Measurements from ENCODE around the gene PLPP3. TPM values are rescaled to one million over a fixed set of nuclear protein-coding genes. Genes with fewer than 3 reads are reported as not detected.
"Not testable (repeated sequence)": the region's sequence is repeated elsewhere in the genome, so short reads cannot be mapped to it uniquely, and the experiment has no call there.

PLPP3 gene
- 100 to 1,000 TPM; 112 to 129 (median 120) TPM for polyA plus RNA-seq (ENCODE audit: insufficient read depth in 1 of 5, insufficient read length in 5 of 5, low replicate concordance in 1 of 5)
- long read RNA-seq, donor 1, transcript PLPP3-202 (2 exons, 2,039 nt) = minor isoform, 25 of 65 reads
- long read RNA-seq, donor 1, transcript PLPP3-201 (6 exons, 3,292 nt) = major isoform, 29 of 65 reads
- long read RNA-seq, donor 1, partial matches to known transcripts = 11 of 65 reads
- long read RNA-seq, donor 1, other reads (novel, unspliced or antisense) = 0 of 65 reads
- long read RNA-seq, donor 2, transcript PLPP3-201 (6 exons, 3,292 nt) = major isoform, 20 of 25 reads
- long read RNA-seq, donor 2, transcript PLPP3-202 (2 exons, 2,039 nt) = minor isoform, 5 of 25 reads
- long read RNA-seq, donor 2, partial matches to known transcripts = 0 of 25 reads
- long read RNA-seq, donor 2, other reads (novel, unspliced or antisense) = 0 of 25 reads
- long read RNA-seq, donor 3, transcript PLPP3-201 (6 exons, 3,292 nt) = major isoform, 20 of 40 reads
- long read RNA-seq, donor 3, transcript PLPP3-202 (2 exons, 2,039 nt) = minor isoform, 14 of 40 reads
- long read RNA-seq, donor 3, partial matches to known transcripts = 6 of 40 reads
- long read RNA-seq, donor 3, other reads (novel, unspliced or antisense) = 0 of 40 reads
- long read RNA-seq, donor 4, transcript PLPP3-202 (2 exons, 2,039 nt) = minor isoform, 7 of 62 reads
- long read RNA-seq, donor 4, transcript PLPP3-201 (6 exons, 3,292 nt) = major isoform, 18 of 62 reads
- long read RNA-seq, donor 4, partial matches to known transcripts = 37 of 62 reads
- long read RNA-seq, donor 4, other reads (novel, unspliced or antisense) = 0 of 62 reads
- long read RNA-seq, donor 5, transcript PLPP3-202 (2 exons, 2,039 nt) = minor isoform, 12 of 48 reads
- long read RNA-seq, donor 5, transcript PLPP3-201 (6 exons, 3,292 nt) = major isoform, 36 of 48 reads
- long read RNA-seq, donor 5, partial matches to known transcripts = 0 of 48 reads
- long read RNA-seq, donor 5, other reads (novel, unspliced or antisense) = 0 of 48 reads
- long read RNA-seq, donor 6, transcript PLPP3-202 (2 exons, 2,039 nt) = minor isoform, 12 of 49 reads
- long read RNA-seq, donor 6, transcript PLPP3-201 (6 exons, 3,292 nt) = major isoform, 37 of 49 reads
- long read RNA-seq, donor 6, partial matches to known transcripts = 0 of 49 reads
- long read RNA-seq, donor 6, other reads (novel, unspliced or antisense) = 0 of 49 reads
- long read RNA-seq, donor 7, transcript PLPP3-201 (6 exons, 3,292 nt) = major isoform, 29 of 34 reads
- long read RNA-seq, donor 7, transcript PLPP3-202 (2 exons, 2,039 nt) = minor isoform, 5 of 34 reads
- long read RNA-seq, donor 7, partial matches to known transcripts = 0 of 34 reads
- long read RNA-seq, donor 7, other reads (novel, unspliced or antisense) = 0 of 34 reads
- long read RNA-seq, donor 8, transcript PLPP3-202 (2 exons, 2,039 nt) = minor isoform, 5 of 14 reads
- long read RNA-seq, donor 8, transcript PLPP3-201 (6 exons, 3,292 nt) = major isoform, 9 of 14 reads
- long read RNA-seq, donor 8, partial matches to known transcripts = 0 of 14 reads
- long read RNA-seq, donor 8, other reads (novel, unspliced or antisense) = 0 of 14 reads

DNA sequence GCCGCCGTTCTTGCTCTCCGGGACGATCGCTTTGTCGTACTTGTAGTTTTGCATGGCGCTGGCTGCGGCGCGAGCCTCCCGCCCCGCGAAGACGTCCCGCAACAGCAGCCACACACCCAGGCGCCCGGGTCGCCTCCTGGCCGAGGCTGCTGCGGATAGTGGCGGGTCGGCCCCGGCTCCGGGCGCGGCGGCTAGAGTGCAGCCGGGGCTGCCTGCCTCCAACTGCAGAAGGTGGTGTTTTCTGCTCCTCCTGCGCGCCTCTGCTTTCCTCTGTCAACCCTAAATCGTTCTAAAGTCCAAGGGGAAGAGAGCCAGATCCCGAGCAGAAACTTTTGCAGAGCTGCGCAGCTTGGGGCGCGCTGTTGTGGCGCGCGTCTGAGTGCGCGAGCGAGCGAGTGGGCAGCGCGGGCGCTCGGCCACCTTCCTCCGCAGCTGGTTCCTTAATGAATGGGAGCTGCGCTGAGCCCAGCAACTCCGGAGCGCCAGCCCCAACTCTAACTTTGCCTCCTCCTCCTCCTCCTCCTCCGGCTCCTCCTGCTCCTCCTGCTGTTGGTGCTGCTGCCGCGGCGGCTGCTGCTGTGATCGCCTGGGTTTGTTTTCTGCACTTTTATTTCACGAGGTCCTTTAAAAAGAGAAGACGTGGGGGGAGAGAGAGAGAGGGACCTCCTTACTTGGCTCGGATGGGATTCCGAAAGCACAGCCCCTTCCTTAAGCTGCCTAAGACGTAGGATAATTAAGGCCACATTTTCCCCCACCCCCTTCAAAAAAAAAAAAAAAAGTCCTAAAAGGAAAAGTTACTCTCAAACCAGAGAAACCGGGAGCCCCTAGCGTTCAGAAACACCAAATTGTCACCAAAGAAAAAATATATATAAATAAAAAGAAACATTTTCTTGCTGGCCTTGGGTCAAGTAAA is at the start of gene PLPP3:
TSS of gene PLPP3 (minus strand) at position 601 of the 913 bp plus-strand sequence. CDS start at position 54, 547 bp downstream.
- DNase-seq = peak; percentile 92 to 95

DNA sequence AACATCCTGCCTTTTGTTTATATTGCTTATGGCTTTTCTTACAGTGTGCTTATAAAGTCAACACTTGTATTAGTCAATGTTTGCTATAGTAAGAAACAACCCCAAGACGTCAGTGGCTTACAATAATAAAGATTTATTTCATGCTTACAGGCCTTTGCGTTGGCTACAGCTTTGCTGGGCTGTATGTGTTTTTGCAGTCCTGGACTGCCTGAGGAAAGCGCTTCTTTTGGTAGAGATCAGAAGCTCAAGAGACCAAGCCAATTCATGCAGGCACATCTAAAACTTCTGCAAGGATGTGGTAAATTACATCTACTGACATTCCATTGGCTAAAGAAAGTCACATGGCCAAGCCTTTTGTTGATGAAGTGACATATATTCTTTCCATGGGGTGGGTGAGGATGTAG is 48.3 kb upstream of the PLPP3 start:
- no peak for DNase-seq

DNA sequence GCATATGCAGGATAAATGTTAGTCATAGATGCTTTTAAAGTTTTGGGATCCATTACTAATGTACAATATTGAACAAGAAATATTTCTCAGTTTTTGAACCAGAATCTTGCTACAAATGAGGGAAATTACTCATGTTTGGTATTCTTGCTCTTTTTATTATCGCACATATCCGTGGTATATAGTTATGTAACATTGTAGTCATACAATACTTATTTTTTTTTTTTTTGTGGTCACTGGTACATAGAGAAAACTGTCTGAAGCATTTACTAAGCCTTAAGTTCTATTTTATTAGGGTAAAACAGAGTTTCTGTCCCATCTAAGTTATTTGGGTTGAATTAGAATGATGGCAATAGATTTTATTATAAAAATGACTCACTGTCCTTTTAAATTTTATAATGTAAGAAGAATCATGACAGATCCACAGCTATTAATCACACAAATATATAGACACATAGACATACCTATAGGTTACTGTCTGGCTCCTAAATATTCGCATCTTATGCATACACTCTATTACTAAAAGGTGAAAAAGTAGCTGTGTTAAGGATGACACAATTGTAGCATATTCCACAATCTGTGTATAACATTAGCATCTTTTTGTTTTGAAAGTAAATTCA is 47.8 kb upstream of the PLPP3 start:
- DNase-seq = no peak

DNA sequence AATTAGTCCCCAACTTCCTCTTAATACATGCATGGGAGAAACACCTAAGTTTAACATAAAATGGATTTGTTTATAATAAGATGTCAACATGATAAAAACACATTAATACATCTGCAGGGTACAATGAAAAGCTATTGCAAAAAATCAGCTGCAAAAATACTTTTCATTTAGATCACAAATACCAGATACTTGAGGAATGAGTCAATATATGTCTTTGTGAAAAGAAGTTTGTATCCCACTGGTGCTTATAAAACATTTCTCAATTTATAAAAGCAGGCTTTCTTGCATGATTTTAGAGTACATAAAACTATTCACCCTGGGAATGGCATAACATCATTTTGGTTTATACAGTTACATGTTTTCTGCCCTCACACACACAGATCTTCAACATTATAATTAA is 47.2 kb upstream of the PLPP3 start:
- no peak for DNase-seq

DNA sequence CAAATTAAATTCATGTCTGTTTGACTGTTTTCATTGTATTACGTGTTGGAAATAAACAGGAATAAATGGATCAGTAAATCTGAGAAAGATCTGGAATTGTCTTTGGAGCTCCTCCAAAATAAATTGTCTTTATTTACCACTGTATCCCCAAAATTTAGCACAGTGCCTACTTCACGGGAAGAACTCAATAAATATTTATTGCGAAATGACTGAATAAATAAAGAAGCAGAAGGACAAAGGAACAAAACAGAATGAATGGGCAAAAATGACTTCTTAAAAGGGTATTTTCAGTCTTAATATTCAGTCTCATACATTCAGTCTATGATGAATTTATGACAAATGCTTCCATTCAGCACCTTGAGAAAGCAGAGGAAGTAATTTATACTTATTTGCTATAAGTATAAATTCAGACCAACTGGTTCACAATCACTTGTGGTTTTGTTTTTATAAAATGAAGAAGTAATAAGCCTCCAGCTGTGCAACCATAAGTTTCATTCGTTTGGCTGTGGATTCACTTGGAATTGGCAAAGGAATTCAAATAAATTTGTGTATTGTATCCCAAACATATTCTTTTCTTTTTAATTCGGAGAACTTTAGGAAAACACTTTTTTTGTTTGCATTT is 46.6 kb upstream of the PLPP3 start:
- DNase-seq = no peak

DNA sequence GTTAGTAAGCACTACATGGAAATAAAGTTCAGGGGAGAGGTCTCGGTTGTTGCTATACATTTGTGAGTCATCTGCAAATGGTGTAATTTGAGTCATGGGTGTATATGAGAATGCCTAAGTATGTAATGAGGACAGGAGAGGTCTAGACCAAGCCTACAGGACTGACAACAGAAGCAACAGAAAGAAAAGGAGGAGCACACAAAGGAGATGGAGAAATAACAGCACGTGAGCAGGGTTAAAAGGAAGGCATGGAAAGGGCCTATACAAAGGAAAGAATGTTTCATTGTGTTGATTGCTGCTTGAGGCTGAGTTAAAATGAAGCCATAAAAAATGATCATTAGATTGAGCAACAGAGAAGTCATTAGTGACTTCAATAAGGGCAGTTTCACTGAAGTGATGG is 37.8 kb upstream of the PLPP3 start:
- DNase-seq = no peak

DNA sequence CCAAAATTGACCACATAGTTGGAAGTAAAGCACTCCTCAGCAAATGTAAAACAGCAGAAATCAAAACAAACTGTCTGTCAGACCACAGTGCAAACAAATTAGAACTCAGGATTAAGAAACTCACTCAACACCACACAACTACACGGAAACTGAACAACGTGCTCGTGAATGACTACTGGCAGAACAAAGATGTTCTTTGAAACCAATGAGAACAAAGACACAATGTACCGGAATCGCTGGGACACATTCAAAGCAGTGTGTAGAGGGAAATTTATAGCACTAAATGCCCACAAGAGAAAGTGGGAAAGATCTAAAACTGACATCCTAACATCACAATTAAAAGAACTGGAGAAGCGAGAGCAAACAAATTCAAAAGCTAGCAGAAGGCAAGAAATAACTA is 31.4 kb upstream of the PLPP3 start:
- not testable (repeated sequence) for DNase-seq

DNA sequence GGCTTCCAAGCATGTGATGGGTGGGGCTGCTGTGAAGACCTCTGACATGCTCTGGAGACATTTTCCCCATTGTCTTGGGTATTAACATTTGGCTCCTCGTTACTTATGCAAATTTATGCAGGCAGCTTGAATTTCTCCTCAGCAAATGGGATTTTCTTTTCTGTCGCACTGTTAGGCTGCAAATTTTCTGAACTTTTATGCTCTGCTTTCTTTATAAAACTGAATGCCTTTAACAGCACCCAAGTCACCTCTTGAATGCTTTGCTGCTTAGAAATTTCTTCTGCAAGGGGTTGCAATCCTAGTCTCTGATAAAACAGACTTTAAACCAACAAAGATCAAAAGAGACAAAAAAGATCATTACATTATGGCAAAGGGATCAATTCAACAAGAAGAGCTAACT is 30.7 kb upstream of the PLPP3 start:
- not testable (repeated sequence) for DNase-seq

DNA sequence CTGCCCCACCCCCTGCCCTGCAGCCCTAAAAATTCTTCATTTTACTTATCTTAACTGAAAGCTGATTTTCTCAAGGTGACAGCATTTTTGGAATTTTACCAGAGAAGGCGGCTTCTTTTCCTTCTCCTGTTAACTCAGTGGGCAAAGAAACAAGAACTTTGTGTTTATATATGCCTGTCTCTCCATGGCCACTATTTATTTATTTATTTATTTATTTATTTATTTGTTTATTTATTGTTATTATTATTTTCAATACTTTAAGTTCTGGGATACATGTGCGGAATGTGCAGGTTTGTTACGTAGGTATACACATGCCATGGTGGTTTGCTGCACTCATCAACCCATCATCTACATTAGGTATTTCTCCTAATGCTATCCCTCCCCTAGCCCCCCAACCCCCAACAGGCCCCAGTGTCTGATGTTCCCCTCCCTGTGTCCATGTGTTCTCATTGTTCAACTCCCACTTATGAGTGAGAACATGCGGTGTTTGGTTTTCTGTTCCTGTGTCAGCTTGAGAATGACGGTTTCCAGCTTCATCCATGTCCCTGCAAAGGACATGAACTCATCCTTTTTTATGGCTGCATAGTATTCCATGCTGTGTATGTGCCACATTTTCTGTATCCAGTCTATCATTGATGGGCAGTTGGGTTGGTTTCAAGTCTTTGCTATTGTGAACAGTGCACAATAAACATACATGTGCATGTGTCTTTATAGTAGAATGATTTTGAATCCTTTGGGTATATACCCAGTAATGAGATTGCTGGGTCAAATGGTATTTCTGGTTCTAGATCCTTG is 16.2 kb upstream of the PLPP3 start:
- not testable (repeated sequence) for DNase-seq

DNA sequence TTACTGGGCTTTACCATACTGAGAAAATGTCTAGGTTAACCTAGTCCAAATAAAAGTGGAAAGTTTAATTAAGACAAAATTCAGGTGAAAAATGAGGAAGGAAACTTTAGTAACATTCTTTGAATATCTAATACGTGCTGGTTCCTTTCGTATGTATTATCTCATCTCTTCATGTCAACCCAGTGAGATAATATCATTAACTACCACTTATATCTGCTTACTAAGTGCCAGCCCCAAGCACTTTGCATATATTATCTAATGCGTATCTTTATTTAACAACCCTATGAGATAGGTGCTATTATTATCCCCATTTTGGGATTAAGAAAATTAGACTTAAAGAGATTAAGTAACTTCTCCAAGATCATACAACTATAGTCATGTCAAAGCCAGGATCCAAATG is 12.5 kb upstream of the PLPP3 start:
- no peak for DNase-seq

DNA sequence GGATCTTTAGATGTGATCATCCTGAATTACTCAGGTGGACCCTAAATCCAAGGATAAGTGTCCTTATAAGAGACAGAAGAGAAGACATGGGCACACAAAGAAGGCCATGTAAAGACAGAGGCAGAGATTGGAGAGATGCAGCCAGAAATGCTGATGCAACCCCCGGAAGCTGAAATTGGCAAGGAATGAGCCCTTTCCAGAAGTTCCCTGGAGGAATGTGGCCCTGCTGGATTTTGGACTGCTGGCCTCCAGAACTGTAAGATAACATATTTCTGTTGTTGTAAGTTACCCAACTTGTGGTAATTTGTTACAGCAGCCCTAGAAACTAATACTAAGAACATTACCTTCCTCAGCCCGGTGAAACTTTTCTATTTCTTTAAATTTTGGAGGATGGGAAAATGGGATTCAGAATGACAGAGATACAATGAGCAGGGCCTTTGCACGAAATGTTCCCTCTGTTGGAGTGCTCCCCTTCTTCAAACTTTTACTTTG is 11.2 kb upstream of the PLPP3 start:
- DNase-seq = no peak

DNA sequence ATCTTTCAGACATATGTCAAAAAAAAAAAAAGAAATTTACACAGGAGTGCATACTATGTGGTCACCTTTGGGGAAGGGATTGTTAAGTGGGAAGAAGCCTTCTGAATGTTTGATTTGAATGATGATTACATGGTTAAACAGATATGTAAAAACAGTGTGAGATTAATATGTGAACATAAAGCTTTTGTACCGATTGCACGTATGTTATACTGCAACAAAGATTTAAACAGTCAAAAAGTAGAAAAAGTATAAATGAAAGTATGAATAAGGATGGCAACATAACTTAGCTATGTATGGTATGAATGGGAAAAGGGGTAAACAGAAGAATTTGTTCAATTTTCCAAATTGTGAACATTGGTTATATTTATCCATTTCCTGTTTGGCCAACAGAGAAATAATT is 10.0 kb upstream of the PLPP3 start:
- DNase-seq = no peak

DNA sequence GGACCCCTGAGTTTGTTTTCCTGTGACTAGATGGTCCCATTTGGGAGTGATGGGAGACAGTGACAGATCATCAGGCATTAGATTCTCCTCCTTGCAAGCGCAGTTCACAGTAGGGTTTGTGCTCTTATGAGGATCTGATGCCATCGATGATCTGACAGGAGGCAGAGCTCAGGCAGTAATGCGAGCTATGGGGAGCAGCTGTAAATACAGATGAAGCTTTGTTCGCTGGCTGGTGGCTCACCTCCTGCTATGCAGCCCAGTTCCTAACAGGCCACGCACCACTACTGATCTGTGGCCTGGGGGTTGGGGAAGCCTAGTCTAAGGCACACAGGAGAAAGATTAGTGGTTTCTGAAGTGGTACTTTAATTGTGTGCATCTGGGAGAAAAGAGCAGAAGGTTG is 7.1 kb upstream of the PLPP3 start:
- no peak for DNase-seq

DNA sequence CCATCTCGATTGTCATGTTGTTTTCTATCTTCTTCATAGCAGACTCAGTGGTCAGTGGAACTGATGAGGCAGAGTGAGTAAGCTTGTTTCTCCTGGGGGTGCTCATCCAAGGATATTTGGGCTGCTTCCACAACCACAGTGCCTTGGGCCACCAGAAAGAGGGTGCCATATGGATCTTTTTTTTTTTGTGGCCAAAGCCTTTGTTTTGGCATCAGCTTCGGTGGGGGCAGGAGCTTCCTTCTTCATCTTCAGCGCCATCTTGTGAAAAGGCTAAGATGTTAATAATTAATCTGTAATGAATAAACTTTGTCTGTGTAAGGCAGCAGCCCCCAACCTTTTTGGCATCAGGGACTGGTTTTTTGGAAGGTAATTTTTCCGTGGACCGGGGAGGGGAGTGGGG is 6.6 kb upstream of the PLPP3 start:
- no peak for DNase-seq

DNA sequence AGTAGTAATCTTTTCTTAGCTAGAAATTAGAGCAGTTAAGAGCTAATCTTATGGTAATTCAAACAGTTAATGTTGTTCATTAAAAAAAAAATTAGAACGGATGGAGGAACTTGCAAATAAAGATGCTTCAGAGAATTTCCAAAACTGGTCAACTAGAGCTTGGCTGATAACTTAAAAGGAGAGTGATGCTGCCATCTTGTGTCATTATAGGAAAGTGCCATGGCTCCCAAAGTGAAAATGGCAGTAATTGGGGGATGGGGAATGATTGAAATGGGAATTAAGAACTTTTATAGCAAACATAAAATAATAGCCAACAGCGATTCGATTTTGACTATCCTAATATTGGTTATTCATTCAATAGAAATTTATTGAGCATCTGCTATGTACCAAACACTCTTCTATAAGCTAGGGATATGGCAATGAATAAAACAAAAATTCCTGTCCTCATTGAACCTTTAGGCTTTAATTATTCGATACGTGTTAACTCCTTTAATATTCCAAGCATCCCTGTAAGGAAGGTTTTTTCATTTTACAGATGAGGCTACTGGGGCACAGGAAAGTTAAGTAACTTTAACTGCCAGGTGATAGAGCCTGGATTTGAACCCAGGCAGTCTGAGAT is 5.7 kb upstream of the PLPP3 start:
- DNase-seq = peak in 1 of 2 donors; percentile 66

DNA sequence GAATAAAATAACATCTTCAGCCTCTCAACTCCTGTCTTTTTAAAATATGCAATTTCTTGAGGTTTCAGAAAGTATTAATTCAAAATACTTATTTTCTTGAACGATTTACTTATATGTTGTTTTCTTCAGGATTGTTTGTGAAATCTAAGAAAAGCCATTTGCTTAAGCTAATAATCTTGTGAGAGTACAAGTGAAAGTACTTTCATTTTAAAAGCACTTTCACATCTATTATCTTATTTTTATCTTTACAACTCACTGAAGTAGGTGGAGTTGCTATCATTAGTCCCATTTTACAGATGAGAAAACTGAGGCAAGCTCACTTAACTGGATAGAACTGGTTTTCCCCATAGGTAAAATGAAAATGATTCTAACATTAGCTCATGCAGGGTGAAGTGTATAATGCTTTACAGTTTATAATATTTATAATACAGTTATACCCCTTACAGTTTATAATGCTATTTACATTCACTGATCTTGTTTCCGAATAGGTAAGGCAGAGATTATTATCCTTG is 4.7 kb upstream of the PLPP3 start:
- no peak for DNase-seq

DNA sequence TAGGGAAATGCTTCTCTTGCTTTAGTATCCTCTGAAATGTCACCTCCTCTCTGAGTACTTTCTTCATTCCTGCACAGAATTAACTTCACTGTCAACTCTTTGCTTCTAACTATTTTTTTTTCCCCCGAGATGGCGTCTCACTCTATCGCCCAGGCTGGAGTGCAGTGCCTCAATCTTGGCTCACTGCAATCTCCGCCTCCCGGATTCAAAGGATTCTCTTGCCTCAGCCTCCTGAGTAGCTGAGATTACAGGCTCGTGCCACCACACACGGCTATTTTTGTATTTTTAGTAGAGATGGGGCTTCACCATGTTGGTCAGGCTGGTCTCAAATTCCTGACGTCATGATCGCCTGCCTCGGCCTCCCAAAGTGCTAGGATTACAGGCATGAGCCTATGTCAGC is 1.4 kb upstream of the PLPP3 start:
- no peak for DNase-seq
